Measurements from ENCODE around the gene DHCR7. TPM values are rescaled to one million over a fixed set of nuclear protein-coding genes. Genes with fewer than 3 reads are reported as not detected.

The DHCR7 gene
- total and polyA plus RNA-seq, 2 donors (not counting 1 experiment from before 2014, with no cell fraction given) = 6.9 to 15.3 TPM

DNA sequence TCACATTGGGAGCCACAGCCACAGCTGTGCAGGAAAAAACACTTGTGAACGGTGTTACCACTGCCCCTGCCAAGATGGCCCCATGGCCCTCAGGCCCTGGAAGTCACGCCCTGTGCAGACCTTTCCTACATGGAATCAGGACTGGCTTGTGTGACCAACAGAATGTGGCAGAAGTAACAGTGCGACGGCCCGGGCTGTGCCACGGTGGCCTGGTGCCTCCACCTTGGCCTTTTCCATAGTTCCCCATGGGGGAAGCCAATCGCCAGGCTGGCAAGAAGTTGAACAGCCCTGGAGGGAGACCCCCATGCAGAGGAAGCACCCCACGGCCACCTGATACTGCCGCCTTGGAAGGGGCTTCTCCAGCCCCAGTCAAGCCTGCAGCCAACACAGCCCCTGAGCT lies 48.0 kb downstream of the DHCR7 start:
- TF ChIP-seq, protein P1, sequence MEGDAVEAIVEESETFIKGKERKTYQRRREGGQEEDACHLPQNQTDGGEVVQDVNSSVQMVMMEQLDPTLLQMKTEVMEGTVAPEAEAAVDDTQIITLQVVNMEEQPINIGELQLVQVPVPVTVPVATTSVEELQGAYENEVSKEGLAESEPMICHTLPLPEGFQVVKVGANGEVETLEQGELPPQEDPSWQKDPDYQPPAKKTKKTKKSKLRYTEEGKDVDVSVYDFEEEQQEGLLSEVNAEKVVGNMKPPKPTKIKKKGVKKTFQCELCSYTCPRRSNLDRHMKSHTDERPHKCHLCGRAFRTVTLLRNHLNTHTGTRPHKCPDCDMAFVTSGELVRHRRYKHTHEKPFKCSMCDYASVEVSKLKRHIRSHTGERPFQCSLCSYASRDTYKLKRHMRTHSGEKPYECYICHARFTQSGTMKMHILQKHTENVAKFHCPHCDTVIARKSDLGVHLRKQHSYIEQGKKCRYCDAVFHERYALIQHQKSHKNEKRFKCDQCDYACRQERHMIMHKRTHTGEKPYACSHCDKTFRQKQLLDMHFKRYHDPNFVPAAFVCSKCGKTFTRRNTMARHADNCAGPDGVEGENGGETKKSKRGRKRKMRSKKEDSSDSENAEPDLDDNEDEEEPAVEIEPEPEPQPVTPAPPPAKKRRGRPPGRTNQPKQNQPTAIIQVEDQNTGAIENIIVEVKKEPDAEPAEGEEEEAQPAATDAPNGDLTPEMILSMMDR (IDR thresholded peaks at IDR 0.05) = no peak
- TF ChIP-seq EZH2 (IDR thresholded peaks at IDR 0.05; ENCODE audit: borderline replicate concordance, insufficient read depth, low read depth, low read length, poor library complexity, severe bottlenecking) = no peak
- no peaks in the 10 kb centered on the region for H3K27me3 Mint-ChIP-seq
- intact Hi-C loops (cut with micrococcal nuclease) = no loop called here
- ChIA-PET CTCF (no interaction called here), POLR2A (no interaction called here)
- DNase-seq (no peak), ATAC-seq (ENCODE audit: low read depth) (no peak)
- Histone ChIP-seq H3K9me3 (ENCODE audit: control extremely low read depth in 1 of 3, control insufficient read depth in 2 of 3, insufficient read depth in 1 of 3, low read length in 2 of 3) (peaks cover 0 to 7% (median 0%) of the 10 kb centered on the region in 3 donors), H3K4me1 (ENCODE audit: control insufficient read depth in 2 of 2, insufficient read depth in 2 of 2, low read length in 2 of 2) (no peaks in the 10 kb centered on the region), H3K27me3 (replicated peaks in 1 of 4; ENCODE audit: control extremely low read depth in 1 of 4, control insufficient read depth in 3 of 4, insufficient read depth in 4 of 4, low read length in 3 of 4) (no peaks in the 10 kb centered on the region), H3K27ac (ENCODE audit: low read length in 2 of 2) (no peak overlapping the region), H4K20me1 (ENCODE audit: control insufficient read depth, insufficient read depth, low read length, poor library complexity, severe bottlenecking) (no peaks in the 10 kb centered on the region), H3K79me2 (ENCODE audit: control insufficient read depth, insufficient read depth, low read length) (no peaks in the 10 kb centered on the region), H3K4me3 (ENCODE audit: control extremely low read depth in 1 of 5, extremely low read depth in 1 of 5, insufficient read depth in 1 of 5, low read depth in 2 of 5, low read length in 4 of 5) (no peak overlapping the region), H3K4me2 (replicated peaks; ENCODE audit: low read depth, low read length, poor library complexity, severe bottlenecking) (no peak overlapping the region), H3K9ac (ENCODE audit: low read length) (no peak overlapping the region), H3K36me3 (replicated peaks in 1 of 2; ENCODE audit: control extremely low read depth in 1 of 2, control insufficient read depth in 1 of 2, extremely low read depth in 1 of 2, insufficient read depth in 2 of 2, low read length in 1 of 2) (no peaks in the 10 kb centered on the region), H2AFZ (ENCODE audit: insufficient read depth, low read depth, low read length, poor library complexity, severe bottlenecking) (no peak overlapping the region)
- peaks cover under 1% of the 10 kb centered on the region for H3K4me1 Mint-ChIP-seq
- 96% methylated on average over 9 of the region's 9 CpGs for WGBS (ENCODE audit: insufficient coverage)
- no peak overlapping the region for H3K27ac Mint-ChIP-seq
- H3K9me3 Mint-ChIP-seq (ENCODE audit: insufficient read depth) = no peaks in the 10 kb centered on the region
- H3K4me3 Mint-ChIP-seq = no peak overlapping the region

DNA sequence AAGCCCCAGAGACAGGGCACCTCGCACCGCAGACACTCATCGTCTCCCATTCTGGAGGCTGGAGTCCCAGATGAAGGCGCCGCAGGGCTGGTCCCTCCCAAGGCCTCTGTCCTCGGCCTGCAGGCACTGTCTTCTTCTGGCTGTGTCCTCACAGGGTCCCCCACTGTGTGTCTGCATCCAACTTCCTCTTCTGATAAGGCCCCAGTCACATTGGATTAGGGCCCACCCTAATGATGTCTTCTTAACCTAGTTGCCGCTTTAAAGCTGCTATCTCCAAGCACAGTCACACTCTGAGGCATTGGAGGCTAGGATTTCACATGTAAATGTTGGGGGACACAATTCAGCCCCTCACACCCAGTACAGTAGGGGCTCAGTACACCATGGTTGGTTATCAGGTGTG lies 48.9 kb downstream of the DHCR7 start:
- TF ChIP-seq, protein P1 (IDR thresholded peaks at IDR 0.05) = no peak
- no peak for TF ChIP-seq EZH2 (IDR thresholded peaks at IDR 0.05; ENCODE audit: borderline replicate concordance, insufficient read depth, low read depth, low read length, poor library complexity, severe bottlenecking)
- Histone ChIP-seq H3K4me1 (ENCODE audit: control insufficient read depth in 2 of 2, insufficient read depth in 2 of 2, low read length in 2 of 2) (no peaks in the 10 kb centered on the region), H3K4me2 (replicated peaks; ENCODE audit: low read depth, low read length, poor library complexity, severe bottlenecking) (no peak overlapping the region), H4K20me1 (ENCODE audit: control insufficient read depth, insufficient read depth, low read length, poor library complexity, severe bottlenecking) (no peaks in the 10 kb centered on the region), H3K27ac (ENCODE audit: low read length in 2 of 2) (no peak overlapping the region), H3K27me3 (replicated peaks in 1 of 4; ENCODE audit: control extremely low read depth in 1 of 4, control insufficient read depth in 3 of 4, insufficient read depth in 4 of 4, low read length in 3 of 4) (no peaks in the 10 kb centered on the region), H3K4me3 (ENCODE audit: control extremely low read depth in 1 of 5, extremely low read depth in 1 of 5, insufficient read depth in 1 of 5, low read depth in 2 of 5, low read length in 4 of 5) (no peak overlapping the region), H2AFZ (ENCODE audit: insufficient read depth, low read depth, low read length, poor library complexity, severe bottlenecking) (no peak overlapping the region), H3K9ac (ENCODE audit: low read length) (no peak overlapping the region), H3K9me3 (ENCODE audit: control extremely low read depth in 1 of 3, control insufficient read depth in 2 of 3, insufficient read depth in 1 of 3, low read length in 2 of 3) (peaks cover 0 to 4% (median 0%) of the 10 kb centered on the region in 3 donors), H3K36me3 (replicated peaks in 1 of 2; ENCODE audit: control extremely low read depth in 1 of 2, control insufficient read depth in 1 of 2, extremely low read depth in 1 of 2, insufficient read depth in 2 of 2, low read length in 1 of 2) (no peaks in the 10 kb centered on the region), H3K79me2 (ENCODE audit: control insufficient read depth, insufficient read depth, low read length) (no peaks in the 10 kb centered on the region)
- Mint-ChIP-seq H3K27ac (no peak overlapping the region), H3K4me3 (no peak overlapping the region), H3K27me3 (peaks cover 5% of the 10 kb centered on the region), H3K9me3 (ENCODE audit: insufficient read depth) (no peaks in the 10 kb centered on the region), H3K4me1 (no peaks in the 10 kb centered on the region)
- DNase-seq (no peak), ATAC-seq (ENCODE audit: low read depth) (no peak)
- 93% methylated on average over 6 of the region's 7 CpGs for WGBS (ENCODE audit: insufficient coverage)
- POLR2A ChIA-PET = no interaction called here
- intact Hi-C loops (cut with micrococcal nuclease) = no loop called here
- CTCF ChIA-PET = no interaction called here
